SK-N-SH treated with all-trans-retinoic acid at 6 μM for 48 hours (cell line): ENCODE measurements around the gene FAM237A.

ENCODE experiments used
- ATAC-seq: fragments of 200-7000 bp; cut with Tn5 transposase; 3 replicates; pipeline ENCODE4 v1.9.1; 2020; ENCODE audit warnings: mild to moderate bottlenecking, moderate library complexity
- ARNTL ChIP-seq: fragments of 450-650 bp; formaldehyde crosslinking; IDR thresholded peaks from 2 replicates; pipeline ENCODE4 v1.5.0; 2020; ENCODE audit warnings: low read depth, mild to moderate bottlenecking, moderate library complexity, borderline replicate concordance
- BACH2 ChIP-seq: fragments of 250-450 bp; sonication (Bioruptor Pico); IDR thresholded peaks from 2 replicates; pipeline ENCODE4 v1.9.0; 2021; ENCODE audit warnings: mild to moderate bottlenecking, borderline replicate concordance
- CSDC2 ChIP-seq: fragments of 250-450 bp; sonication (Bioruptor Pico); IDR thresholded peaks from 2 replicates; pipeline ENCODE4 v1.5.0; 2020; ENCODE audit warnings: mild to moderate bottlenecking, moderate library complexity
- ESRRG ChIP-seq: fragments of 250-450 bp; sonication (Bioruptor Pico); IDR thresholded peaks from 2 replicates; pipeline ENCODE4 v1.6.1; 2021; ENCODE audit warnings: mild to moderate bottlenecking
- GLIS3 ChIP-seq: fragments of 250-450 bp; sonication (Bioruptor Pico); IDR thresholded peaks from 2 replicates; pipeline ENCODE4 v1.5.0; 2020; ENCODE audit warnings: mild to moderate bottlenecking, moderate library complexity
- ISL1 ChIP-seq: fragments of 250-450 bp; sonication (Bioruptor Pico); IDR thresholded peaks from 2 replicates; pipeline ENCODE4 v2.1.2; 2022; ENCODE audit warnings: mild to moderate bottlenecking, moderate library complexity
- OSR1 ChIP-seq: fragments of 250-450 bp; sonication (Bioruptor Pico); IDR thresholded peaks from 2 replicates; pipeline ENCODE4 v1.8.0; 2022; ENCODE audit warnings: moderate library complexity, mild to moderate bottlenecking, inconsistent platforms
- PPARA ChIP-seq: fragments of 250-450 bp; sonication (Bioruptor Pico); IDR thresholded peaks from 2 replicates; pipeline ENCODE4 v1.5.0; 2020; ENCODE audit warnings: mild to moderate bottlenecking, borderline replicate concordance
- RARB ChIP-seq: fragments of 250-450 bp; sonication (Bioruptor Pico); IDR thresholded peaks from 2 replicates; pipeline ENCODE4 v1.8.0; 2021; ENCODE audit warnings: mild to moderate bottlenecking, moderate library complexity
- SNAI2 ChIP-seq: fragments of 250-450 bp; sonication (Bioruptor Pico); IDR thresholded peaks from 2 replicates; pipeline ENCODE4 v1.5.0; 2020; ENCODE audit warnings: mild to moderate bottlenecking, moderate library complexity
- TCF4 ChIP-seq: fragments of 250-450 bp; sonication (Bioruptor Pico); IDR thresholded peaks from 2 replicates; pipeline ENCODE4 v1.8.0; 2021; ENCODE audit warnings: mild to moderate bottlenecking, moderate library complexity, borderline replicate concordance
- TOX ChIP-seq: fragments of 250-450 bp; sonication (Bioruptor Pico); IDR thresholded peaks from 2 replicates; pipeline ENCODE4 v1.8.0; 2021; ENCODE audit warnings: mild to moderate bottlenecking, moderate library complexity, borderline replicate concordance
- ZC3H10 ChIP-seq: fragments of 250-450 bp; sonication (Bioruptor Pico); IDR thresholded peaks from 2 replicates; pipeline ENCODE4 v1.5.1; 2021; ENCODE audit warnings: mild to moderate bottlenecking, moderate library complexity
- ZFP3 ChIP-seq: fragments of 250-450 bp; sonication (Bioruptor Pico); IDR thresholded peaks from 2 replicates; pipeline ENCODE4 v1.5.0; 2020; ENCODE audit warnings: mild to moderate bottlenecking, moderate library complexity
- ZFP30 ChIP-seq: fragments of 450-650 bp; formaldehyde crosslinking; IDR thresholded peaks from 2 replicates; pipeline ENCODE4 v1.5.0; 2022; ENCODE audit warnings: mild to moderate bottlenecking, moderate library complexity
- ZNF565 ChIP-seq: fragments of 450-650 bp; formaldehyde crosslinking; conservative IDR thresholded peaks from 2 replicates; pipeline ENCODE4 v1.5.0; 2020; ENCODE audit warnings: low read depth, mild to moderate bottlenecking, moderate library complexity
- ZNF8 ChIP-seq: fragments of 450-650 bp; formaldehyde crosslinking; IDR thresholded peaks from 2 replicates; pipeline ENCODE4 v1.5.0; 2020; ENCODE audit warnings: mild to moderate bottlenecking, moderate library complexity
- TF ChIP-seq, protein P1 (sequence below): fragments of 250-450 bp; sonication (Bioruptor Pico); IDR thresholded peaks from 2 replicates; pipeline ENCODE4 v1.5.1; 2021; ENCODE audit warnings: mild to moderate bottlenecking, moderate library complexity
- TF ChIP-seq, protein P2 (sequence below): fragments of 250-450 bp; sonication (Bioruptor Pico); IDR thresholded peaks from 2 replicates; pipeline ENCODE4 v1.5.0; 2020; ENCODE audit warnings: mild to moderate bottlenecking, moderate library complexity
- TF ChIP-seq, protein P3 (sequence below): fragments of 250-450 bp; sonication (Bioruptor Pico); IDR thresholded peaks from 2 replicates; pipeline ENCODE4 v1.8.0; 2021; ENCODE audit warnings: low read depth, mild to moderate bottlenecking, moderate library complexity, borderline replicate concordance
- TF ChIP-seq, protein P4 (sequence below): fragments of 250-450 bp; sonication (Bioruptor Pico); IDR thresholded peaks from 2 replicates; pipeline ENCODE4 v1.5.1; 2020; ENCODE audit warnings: low read depth, mild to moderate bottlenecking, moderate library complexity

The FAM237A gene

DNA sequence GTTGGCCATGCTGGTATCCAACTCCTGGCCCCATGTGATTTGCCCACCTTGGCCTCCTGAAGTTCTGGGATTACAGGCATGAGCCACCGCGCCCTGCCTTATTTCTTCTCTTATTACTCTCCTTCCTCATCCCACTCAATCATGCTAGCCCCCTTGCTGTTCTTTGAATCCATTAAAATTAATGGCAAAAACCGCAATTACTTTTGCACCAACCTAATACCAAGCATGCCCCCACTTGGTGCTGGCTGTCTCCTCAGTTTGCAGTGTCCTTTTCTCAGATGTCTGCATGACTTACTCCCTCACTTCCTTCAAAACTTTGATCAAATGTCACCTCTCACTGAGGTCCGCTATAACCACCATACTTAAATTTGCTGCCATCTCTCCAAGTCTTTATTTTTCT lies 41.3 kb downstream of the FAM237A start (continued):
- TF ChIP-seq, protein P1, sequence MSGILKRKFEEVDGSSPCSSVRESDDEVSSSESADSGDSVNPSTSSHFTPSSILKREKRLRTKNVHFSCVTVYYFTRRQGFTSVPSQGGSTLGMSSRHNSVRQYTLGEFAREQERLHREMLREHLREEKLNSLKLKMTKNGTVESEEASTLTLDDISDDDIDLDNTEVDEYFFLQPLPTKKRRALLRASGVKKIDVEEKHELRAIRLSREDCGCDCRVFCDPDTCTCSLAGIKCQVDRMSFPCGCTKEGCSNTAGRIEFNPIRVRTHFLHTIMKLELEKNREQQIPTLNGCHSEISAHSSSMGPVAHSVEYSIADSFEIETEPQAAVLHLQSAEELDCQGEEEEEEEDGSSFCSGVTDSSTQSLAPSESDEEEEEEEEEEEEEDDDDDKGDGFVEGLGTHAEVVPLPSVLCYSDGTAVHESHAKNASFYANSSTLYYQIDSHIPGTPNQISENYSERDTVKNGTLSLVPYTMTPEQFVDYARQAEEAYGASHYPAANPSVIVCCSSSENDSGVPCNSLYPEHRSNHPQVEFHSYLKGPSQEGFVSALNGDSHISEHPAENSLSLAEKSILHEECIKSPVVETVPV (CRISPR knock-in tag): no peak
- TF ChIP-seq, protein P2, sequence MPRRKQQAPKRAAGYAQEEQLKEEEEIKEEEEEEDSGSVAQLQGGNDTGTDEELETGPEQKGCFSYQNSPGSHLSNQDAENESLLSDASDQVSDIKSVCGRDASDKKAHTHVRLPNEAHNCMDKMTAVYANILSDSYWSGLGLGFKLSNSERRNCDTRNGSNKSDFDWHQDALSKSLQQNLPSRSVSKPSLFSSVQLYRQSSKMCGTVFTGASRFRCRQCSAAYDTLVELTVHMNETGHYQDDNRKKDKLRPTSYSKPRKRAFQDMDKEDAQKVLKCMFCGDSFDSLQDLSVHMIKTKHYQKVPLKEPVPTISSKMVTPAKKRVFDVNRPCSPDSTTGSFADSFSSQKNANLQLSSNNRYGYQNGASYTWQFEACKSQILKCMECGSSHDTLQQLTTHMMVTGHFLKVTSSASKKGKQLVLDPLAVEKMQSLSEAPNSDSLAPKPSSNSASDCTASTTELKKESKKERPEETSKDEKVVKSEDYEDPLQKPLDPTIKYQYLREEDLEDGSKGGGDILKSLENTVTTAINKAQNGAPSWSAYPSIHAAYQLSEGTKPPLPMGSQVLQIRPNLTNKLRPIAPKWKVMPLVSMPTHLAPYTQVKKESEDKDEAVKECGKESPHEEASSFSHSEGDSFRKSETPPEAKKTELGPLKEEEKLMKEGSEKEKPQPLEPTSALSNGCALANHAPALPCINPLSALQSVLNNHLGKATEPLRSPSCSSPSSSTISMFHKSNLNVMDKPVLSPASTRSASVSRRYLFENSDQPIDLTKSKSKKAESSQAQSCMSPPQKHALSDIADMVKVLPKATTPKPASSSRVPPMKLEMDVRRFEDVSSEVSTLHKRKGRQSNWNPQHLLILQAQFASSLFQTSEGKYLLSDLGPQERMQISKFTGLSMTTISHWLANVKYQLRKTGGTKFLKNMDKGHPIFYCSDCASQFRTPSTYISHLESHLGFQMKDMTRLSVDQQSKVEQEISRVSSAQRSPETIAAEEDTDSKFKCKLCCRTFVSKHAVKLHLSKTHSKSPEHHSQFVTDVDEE: no peak
- TF ChIP-seq BACH2 (CRISPR knock-in tag): no peak

DNA sequence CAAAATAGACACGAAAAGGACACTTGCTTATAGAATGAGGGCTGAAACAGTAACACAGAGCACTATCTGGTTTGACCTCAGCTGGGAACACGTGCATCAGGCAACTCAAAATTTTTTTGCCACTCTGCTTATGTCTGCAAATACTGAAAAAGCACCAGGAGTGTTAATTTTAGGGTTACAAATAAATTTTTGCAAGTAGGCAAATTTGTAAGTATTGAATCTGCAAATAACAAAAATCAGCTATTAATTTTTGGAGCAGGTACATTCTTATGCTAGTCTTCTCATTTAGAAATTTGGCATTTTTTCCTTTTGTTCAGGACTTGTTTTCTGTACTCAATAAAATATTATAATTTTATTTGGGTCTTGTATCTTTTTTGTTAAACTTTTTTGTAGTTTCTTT lies 46.2 kb downstream of the FAM237A start:
- ATAC-seq: no peak
- TF ChIP-seq BACH2 (CRISPR knock-in tag): no peak
- no peak for TF ChIP-seq GLIS3
- TF ChIP-seq ZFP3 (CRISPR knock-in tag): no peak
- TF ChIP-seq, protein P1 (CRISPR knock-in tag): no peak
- no peak for TF ChIP-seq ZNF8 (CRISPR knock-in tag)
- TF ChIP-seq CSDC2 (CRISPR knock-in tag): no peak
- no peak for TF ChIP-seq ZNF565 (CRISPR knock-in tag)
- TF ChIP-seq TOX (CRISPR knock-in tag): no peak
- TF ChIP-seq ARNTL (CRISPR knock-in tag): no peak
- no peak for TF ChIP-seq ZFP30
- no peak for TF ChIP-seq TCF4
- no peak for TF ChIP-seq PPARA (CRISPR knock-in tag)
- no peak for TF ChIP-seq ISL1
- TF ChIP-seq, protein P3, sequence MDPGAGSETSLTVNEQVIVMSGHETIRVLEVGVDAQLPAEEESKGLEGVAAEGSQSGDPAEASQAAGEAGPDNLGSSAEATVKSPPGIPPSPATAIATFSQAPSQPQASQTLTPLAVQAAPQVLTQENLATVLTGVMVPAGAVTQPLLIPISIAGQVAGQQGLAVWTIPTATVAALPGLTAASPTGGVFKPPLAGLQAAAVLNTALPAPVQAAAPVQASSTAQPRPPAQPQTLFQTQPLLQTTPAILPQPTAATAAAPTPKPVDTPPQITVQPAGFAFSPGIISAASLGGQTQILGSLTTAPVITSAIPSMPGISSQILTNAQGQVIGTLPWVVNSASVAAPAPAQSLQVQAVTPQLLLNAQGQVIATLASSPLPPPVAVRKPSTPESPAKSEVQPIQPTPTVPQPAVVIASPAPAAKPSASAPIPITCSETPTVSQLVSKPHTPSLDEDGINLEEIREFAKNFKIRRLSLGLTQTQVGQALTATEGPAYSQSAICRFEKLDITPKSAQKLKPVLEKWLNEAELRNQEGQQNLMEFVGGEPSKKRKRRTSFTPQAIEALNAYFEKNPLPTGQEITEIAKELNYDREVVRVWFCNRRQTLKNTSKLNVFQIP (CRISPR knock-in tag): no peak
- TF ChIP-seq ESRRG (CRISPR knock-in tag): no peak
- TF ChIP-seq, protein P4, sequence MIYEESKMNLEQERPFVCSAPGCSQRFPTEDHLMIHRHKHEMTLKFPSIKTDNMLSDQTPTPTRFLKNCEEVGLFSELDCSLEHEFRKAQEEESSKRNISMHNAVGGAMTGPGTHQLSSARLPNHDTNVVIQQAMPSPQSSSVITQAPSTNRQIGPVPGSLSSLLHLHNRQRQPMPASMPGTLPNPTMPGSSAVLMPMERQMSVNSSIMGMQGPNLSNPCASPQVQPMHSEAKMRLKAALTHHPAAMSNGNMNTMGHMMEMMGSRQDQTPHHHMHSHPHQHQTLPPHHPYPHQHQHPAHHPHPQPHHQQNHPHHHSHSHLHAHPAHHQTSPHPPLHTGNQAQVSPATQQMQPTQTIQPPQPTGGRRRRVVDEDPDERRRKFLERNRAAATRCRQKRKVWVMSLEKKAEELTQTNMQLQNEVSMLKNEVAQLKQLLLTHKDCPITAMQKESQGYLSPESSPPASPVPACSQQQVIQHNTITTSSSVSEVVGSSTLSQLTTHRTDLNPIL (CRISPR knock-in tag): no peak

DNA sequence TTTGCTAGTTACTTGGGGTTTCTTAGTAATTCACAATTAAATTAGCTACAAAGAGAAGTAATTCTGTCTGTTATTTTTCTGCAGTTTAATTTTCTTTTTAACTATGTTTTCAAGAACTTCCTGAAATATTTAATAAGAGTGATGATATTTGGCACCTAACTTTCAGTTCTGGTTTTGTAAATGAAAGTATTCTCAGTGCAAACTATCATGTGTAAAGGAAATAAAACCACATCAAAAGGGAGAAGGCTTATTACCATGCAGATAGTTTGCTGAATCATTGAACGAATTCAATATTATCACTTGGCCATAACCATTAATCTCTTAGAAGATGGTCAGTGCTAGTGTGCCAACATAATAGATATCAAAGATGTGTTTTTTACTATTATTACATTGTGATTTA lies 46.7 kb downstream of the FAM237A start:
- no peak for ATAC-seq
- TF ChIP-seq, protein P1 (CRISPR knock-in tag): no peak
- no peak for TF ChIP-seq SNAI2 (CRISPR knock-in tag)
- no peak for TF ChIP-seq CSDC2 (CRISPR knock-in tag)
- TF ChIP-seq ZNF565 (CRISPR knock-in tag): no peak
- TF ChIP-seq TCF4: no peak
- no peak for TF ChIP-seq RARB
- TF ChIP-seq, protein P4 (CRISPR knock-in tag): no peak
- no peak for TF ChIP-seq ARNTL (CRISPR knock-in tag)
- TF ChIP-seq PPARA (CRISPR knock-in tag): no peak
- no peak for TF ChIP-seq ZFP3 (CRISPR knock-in tag)
- TF ChIP-seq ZC3H10 (CRISPR knock-in tag): no peak
- TF ChIP-seq OSR1: no peak
- no peak for TF ChIP-seq TOX (CRISPR knock-in tag)
- TF ChIP-seq, protein P3 (CRISPR knock-in tag): no peak
- TF ChIP-seq ESRRG (CRISPR knock-in tag): no peak
